Psoas muscle (tissue), 8 donors: ENCODE results near the gene PRDX4. TPM values are rescaled to one million over a fixed set of nuclear protein-coding genes. Genes with fewer than 3 reads are reported as not detected.

Experiments
- ATAC-seq, 4 donors: fragments of 200-7000 bp; cut with Tn5 transposase; one replicate each; pipeline ENCODE4 v1.9.1; 2020; ENCODE audit warnings: moderate library complexity in 3 of 4, mild to moderate bottlenecking in 2 of 4
- DNase-seq, 2 donors: peaks; one replicate each; pipeline ENCODE4 v3.0.0-alpha.2; 2020
- H3K27ac ChIP-seq: fragments of 200-600 bp; one replicate; pipeline ENCODE4 v1.8.0; 2022
- H3K27me3 ChIP-seq, 3 donors: fragments of 200-600 bp in 1 of 3; one replicate each; pipeline versions ENCODE4 v1.6.1 to v1.8.0; 2013 to 2022; ENCODE audit warnings: low read length in 2 of 3, mild to moderate bottlenecking in 2 of 3, moderate library complexity in 1 of 3; ENCODE audit not compliant: insufficient read depth in 3 of 3
- H3K36me3 ChIP-seq, 2 donors: fragments of 200-600 bp in 1 of 2; one replicate each; pipeline versions ENCODE4 v1.6.1 to v1.8.0; 2013 to 2022; ENCODE audit warnings: low read depth in 1 of 2, mild to moderate bottlenecking in 1 of 2, moderate library complexity in 1 of 2; ENCODE audit not compliant: insufficient read depth in 1 of 2
- H3K4me1 ChIP-seq: fragments of 200-600 bp; one replicate; pipeline ENCODE4 v1.8.0; 2022
- H3K4me3 ChIP-seq: fragments of 200-600 bp; one replicate; pipeline ENCODE4 v1.8.0; 2022; ENCODE audit warnings: mild to moderate bottlenecking
- H3K9me3 ChIP-seq: fragments of 200-600 bp; one replicate; pipeline ENCODE4 v1.8.0; 2022
- CTCF ChIP-seq: fragments of 200-600 bp; IDR thresholded peaks from one replicate; pipeline ENCODE4 v1.8.0; 2022; ENCODE audit warnings: antibody characterized with exemption
- WGBS, 3 donors: extraction: QIAGEN DNeasy Blood & Tissue Kit; methylation state at CpG; one replicate each; pipeline versions ENCODE4 v1.1.6 to v1.1.7; 2013; 5-methylcytosine and 5-hydroxymethylcytosine counted together
- intact Hi-C, 2 donors: fragments of 100-400 bp; cut with DNase I; formaldehyde crosslinking; loops; one replicate each; pipeline versions ENCODE4 v1.11.0 to v1.14.2; 2022
- polyA plus RNA-seq, 3 donors: library from polyadenylated mRNA; stranded (reverse); fragments of 200-250 nt; gene quantifications; one replicate each; pipeline ENCODE4 v1.2.3, GENCODE V29; 2013
- total RNA-seq, 4 donors: library from RNA; stranded (reverse); fragmentation: NEBNext Ultra II Directional in 2 of 4; extraction: Animal tissue kit (Norgen Biotek cat#: 25700) in 2 of 4; gene quantifications; one replicate each; pipeline versions ENCODE4 v1.2.1 to v1.2.4, GENCODE V29; 2021 to 2023
- donor health status: healthy with polysubstance abuse.
- donor health status: DM: no; HTN: no; CAD: no; lungs with moderate emphysema.
- donor health status: Bipolar disorder and iron deficiency.
- donor health status: healthy.
- donor health status: DM: yes; HTN: yes; CAD: no.
- donor health status: DM: no; HTN: no; CAD: no.
- donor health status: DM: no; HTN: no; CAD: no.
- donor health status: DM: yes; HTN: yes; CAD: no.

The PRDX4 gene
- total and polyA plus RNA-seq, 7 donors, result 15.4 to 103 (median 31.8) TPM

- Histone ChIP-seq H3K4me1 (no peaks in the 10 kb centered on the region), H3K36me3 (no peaks in the 10 kb centered on the region), H3K9me3 (no peaks in the 10 kb centered on the region), H3K27me3 (no peaks in the 10 kb centered on the region), H3K27ac (no peak overlapping the region), H3K4me3 (no peak overlapping the region)
- ATAC-seq (no peak), DNase-seq (no peak)
- intact Hi-C loops, result no loop called here
- no peak for TF ChIP-seq CTCF
- 81 to 98% (median 86%) methylated on average over 2 of the region's 2 CpGs for WGBS, 3 donors
Measured at GRCh38 chrX:23660766-23661132, 6.5 kb upstream of the PRDX4 start.

- intact Hi-C loops, result no loop called here
- Histone ChIP-seq H3K9me3 (no peaks in the 10 kb centered on the region), H3K27me3 (no peaks in the 10 kb centered on the region), H3K27ac (no peak overlapping the region), H3K4me1 (no peaks in the 10 kb centered on the region), H3K36me3 (no peaks in the 10 kb centered on the region), H3K4me3 (no peak overlapping the region)
- DNase-seq (no peak), ATAC-seq (no peak)
- no peak for TF ChIP-seq CTCF
- 30 to 43% (median 37%) methylated on average over 1 of the region's 1 CpG for whole genome bisulfite sequencing, 3 donors
Measured at GRCh38 chrX:23661671-23662070, 5.6 kb upstream of the PRDX4 start.

- WGBS, 3 donors, result 57 to 71% (median 61%) methylated on average over 3 of the region's 3 CpGs
- ATAC-seq, result no peak
- H3K4me3 ChIP-seq, result no peak overlapping the region
- intact Hi-C loops, result no loop called here
- TF ChIP-seq CTCF, result no peak
- no peaks in the 10 kb centered on the region for H3K9me3 ChIP-seq
- no peaks in the 10 kb centered on the region for H3K36me3 ChIP-seq
- DNase-seq, result no peak
- H3K27me3 ChIP-seq, result no peaks in the 10 kb centered on the region
- no peaks in the 10 kb centered on the region for H3K4me1 ChIP-seq
- no peak overlapping the region for H3K27ac ChIP-seq
Measured at GRCh38 chrX:23662187-23662586, 5.1 kb upstream of the PRDX4 start.

- DNase-seq (no peak), ATAC-seq (no peak)
- Histone ChIP-seq H3K4me1 (no peaks in the 10 kb centered on the region), H3K27ac (no peak overlapping the region), H3K9me3 (no peaks in the 10 kb centered on the region), H3K27me3 (no peaks in the 10 kb centered on the region), H3K4me3 (no peak overlapping the region), H3K36me3 (no peaks in the 10 kb centered on the region)
- intact Hi-C loops, result no loop called here
- no peak for TF ChIP-seq CTCF
- WGBS, 3 donors, result 82 to 100% (median 90%) methylated on average over 1 of the region's 1 CpG
Measured at GRCh38 chrX:23662853-23663252, 4.4 kb upstream of the PRDX4 start.

- DNase-seq, result no peak
- H3K9me3 ChIP-seq, result no peaks in the 10 kb centered on the region
- no peak for ATAC-seq
- H3K4me3 ChIP-seq, result no peak overlapping the region
- no peak for TF ChIP-seq CTCF
- intact Hi-C loops, result no loop called here
- no peak overlapping the region for H3K27ac ChIP-seq
- H3K36me3 ChIP-seq, result no peaks in the 10 kb centered on the region
- no peaks in the 10 kb centered on the region for H3K27me3 ChIP-seq
- no peaks in the 10 kb centered on the region for H3K4me1 ChIP-seq
- 87 to 98% (median 96%) methylated on average over 10 of the region's 10 CpGs for WGBS, 3 donors
Measured at GRCh38 chrX:23664496-23664895, 2.8 kb upstream of the PRDX4 start.
